HG03521 (cell line): Measurements from ENCODE around the gene SIAH3.
"Not testable (repeated sequence)": the region's sequence is repeated elsewhere in the genome, so short reads cannot be mapped to it uniquely, and the experiment has no call there.

Experiments used
- ATAC-seq: cut with Tn5 transposase; IDR thresholded peaks from one replicate; pipeline ENCODE4 v1.9.1; 2021; ENCODE audit warnings: mild to moderate bottlenecking, moderate library complexity; ENCODE audit not compliant: unreplicated experiment

Gene SIAH3, protein sequence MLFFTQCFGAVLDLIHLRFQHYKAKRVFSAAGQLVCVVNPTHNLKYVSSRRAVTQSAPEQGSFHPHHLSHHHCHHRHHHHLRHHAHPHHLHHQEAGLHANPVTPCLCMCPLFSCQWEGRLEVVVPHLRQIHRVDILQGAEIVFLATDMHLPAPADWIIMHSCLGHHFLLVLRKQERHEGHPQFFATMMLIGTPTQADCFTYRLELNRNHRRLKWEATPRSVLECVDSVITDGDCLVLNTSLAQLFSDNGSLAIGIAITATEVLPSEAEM

DNA sequence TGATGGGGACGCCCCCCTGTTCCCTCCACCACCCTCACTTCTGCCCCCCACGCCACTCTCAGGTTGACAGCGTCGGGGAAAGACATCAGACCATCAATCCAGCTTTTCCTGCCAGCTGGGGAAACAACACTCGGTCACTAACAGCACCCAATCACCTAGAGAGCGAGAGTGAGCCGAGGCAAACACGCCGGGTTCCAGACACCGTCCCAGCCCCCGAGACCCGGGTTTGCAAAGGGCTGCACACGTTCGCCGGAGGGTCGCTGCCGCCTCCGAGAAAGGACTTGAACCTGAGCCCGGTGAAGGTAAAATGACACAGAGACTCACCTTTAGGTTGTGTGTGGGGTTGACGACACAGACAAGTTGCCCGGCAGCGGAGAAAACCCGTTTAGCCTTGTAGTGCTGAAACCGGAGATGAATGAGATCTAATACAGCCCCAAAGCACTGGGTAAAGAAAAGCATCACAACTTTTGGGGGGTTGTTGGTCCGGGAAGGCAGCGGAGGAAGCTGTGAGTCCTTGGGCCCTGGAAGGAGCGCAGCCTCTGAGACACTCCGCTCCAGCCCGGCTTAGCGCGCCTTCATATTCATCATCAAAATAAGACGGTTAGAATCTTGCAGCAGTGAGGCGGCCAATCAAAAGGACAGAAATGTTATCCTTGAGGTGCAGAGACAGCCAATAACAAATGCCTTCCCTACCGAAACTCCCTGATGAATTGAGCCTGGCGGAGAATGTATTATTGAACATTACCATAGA is at the start of gene SIAH3:
Gene SIAH3, minus strand, starts transcription at position 583 of the 751 bp plus-strand sequence. Its CDS starts 124 bp downstream, at position 459.
- ATAC-seq = no peak

DNA sequence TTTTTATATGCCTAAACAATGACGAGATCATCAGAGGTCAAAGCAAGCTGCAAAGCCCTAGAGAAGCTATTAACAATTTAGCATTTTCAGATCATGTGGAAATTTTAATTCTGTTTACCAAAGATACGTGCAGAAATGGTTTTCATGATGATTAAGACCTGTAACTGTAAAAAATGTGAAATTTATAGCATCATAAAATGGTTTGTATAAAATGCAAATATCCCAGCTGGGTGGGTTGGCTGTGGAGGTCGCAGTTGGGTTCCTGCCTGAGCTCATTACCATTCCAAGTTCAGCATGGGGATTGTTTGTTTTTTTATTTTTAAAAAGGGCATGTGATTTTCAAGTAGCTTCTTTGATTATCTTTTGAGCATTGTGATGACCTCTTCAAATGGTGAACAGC is 47.9 kb upstream of the SIAH3 start:
- no peak for ATAC-seq

DNA sequence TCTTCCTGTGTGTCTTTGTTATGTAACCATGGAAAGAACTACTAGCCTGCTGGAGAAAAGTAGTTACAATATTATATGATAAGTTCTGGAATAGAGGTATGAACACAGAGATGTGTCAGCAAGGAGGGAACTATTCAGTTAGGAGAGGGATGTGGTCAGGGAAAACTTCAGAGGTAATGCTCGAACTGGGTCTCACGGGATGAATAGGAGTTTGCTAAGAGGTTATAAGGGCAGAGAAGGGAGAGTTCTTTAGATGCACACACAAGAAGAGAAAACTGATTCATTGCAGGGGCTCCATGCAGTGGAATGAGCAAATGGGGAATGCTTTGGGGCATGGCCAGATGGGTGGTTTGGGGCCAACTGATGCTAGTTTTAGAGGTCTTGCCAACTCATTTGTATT is 46.0 kb upstream of the SIAH3 start:
- no peak for ATAC-seq

DNA sequence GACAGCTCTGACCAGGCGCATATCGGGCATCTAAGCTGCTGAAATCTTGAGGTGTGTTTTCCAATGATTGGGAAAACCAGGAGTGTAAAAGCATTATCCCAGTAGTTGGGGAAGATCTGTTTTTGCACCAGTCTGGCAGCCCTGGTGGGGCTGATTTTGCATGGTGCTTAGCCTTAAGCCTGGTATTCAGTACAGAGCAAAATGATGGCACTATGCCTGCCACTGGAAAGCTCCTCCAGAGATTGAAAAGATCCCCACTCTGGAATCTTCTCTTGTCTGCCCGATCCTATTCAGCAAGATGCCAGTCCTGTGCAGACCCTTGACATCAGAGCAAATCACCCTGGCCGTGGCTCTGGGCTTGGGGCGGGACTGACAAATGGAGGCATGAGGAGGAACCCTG is 44.7 kb upstream of the SIAH3 start:
- ATAC-seq = no peak

DNA sequence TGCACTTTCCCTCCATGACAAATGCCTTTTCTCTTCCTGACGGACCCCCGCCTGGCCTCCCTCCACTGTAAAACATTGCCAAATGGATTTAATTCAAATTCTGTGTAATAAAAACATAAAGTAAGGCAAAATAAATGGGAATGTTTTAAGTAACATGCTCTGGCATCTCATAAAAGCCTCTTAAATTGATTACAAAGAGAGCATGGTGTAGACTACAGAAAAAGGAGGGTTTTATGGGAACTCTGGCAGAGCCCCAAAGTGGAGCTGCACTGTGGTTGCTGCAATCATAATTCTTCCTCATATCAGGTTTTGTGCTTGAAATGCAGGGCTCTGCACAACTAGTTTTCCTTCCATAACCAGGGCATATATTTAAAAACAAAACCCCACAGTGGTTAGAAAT is 44.3 kb upstream of the SIAH3 start:
- ATAC-seq = no peak

DNA sequence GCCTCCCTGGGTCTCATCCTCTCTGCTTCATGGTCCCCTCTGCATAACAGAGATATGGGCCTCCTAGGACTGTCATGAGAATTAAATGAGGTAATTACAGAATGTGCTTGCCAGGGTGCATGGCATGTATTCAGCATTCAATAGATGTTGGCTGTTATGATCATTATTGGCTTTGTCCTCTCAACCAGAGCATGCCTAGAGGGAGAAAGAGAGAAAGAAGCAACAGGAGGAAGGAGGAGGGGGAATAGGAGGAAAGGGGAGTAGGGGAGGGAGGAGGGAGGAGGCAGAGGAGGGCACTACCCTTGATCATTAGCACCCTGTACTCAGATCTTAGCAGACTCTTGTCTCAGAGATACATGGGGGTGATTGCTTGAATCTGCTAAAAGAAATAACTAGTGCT is 41.0 kb upstream of the SIAH3 start:
- ATAC-seq = no peak

DNA sequence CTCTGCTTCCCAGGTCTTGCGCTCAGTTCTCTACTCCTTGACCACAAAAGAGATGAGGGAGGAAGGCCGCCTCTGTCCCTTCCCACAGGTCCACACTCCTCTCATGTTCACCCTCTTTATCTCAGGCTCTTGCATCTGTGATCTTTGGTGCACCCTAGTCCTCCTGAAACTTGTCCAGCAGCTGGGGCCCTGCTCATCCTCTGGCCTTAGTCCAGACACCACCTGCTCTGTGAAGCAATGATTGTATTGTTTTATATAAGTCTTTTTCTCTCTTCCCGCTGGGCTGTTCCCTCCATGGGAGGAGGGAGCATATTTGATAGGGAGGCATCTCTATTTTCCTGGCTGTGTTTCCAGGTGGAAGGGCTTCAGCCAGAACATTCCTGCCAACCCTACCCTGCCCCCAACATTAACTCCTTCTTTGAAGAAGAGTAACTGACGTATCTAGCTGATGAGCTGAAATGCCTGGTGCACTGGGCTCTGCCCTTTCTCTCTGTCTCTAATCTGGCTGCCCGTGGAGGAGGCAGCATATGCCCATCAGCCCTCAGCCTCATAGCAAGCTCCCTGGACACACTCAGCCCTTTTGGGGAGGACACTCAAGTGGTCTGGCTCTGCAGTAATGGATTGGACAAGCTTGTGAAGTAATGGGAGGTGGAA is 38.2 kb upstream of the SIAH3 start:
- ATAC-seq = no peak

DNA sequence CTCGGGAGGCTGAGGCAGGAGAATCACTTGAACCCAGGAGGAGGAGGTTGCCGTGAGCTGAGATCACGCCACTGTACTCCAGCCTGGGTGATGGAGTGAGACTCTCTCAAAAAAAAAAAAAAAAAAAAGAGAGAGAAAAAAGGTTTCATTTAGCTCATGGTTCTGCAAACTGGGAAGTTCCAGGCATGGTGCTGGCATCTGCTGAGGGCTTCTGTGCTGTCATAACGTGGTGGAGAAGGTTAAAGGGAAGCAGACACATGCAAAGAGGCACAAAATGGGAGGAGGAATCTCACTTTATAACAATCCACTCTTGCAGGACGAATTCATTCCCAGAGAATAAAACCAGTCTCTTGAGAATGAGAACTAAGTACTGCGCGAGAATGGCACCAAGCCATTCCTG is 34.9 kb upstream of the SIAH3 start:
- no peak for ATAC-seq

DNA sequence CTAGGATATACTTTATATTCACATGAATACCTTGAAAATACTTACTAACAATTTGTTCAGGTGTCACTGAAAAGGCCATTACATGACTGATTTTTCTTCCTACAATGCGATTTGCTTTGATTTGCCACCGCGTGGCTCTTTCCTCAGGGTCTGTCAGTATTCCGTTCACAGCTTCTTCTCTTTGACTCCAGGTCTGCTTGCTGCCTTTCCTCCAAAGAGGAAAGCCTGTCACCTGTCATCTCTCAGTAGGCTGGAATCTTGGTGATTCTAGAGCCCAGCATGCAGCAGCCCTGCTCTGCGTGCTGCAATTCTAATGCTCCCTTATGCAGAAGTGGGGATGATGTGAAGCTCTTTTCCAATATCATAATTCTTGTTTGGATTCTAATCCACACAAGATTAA is 33.6 kb upstream of the SIAH3 start:
- no peak for ATAC-seq

DNA sequence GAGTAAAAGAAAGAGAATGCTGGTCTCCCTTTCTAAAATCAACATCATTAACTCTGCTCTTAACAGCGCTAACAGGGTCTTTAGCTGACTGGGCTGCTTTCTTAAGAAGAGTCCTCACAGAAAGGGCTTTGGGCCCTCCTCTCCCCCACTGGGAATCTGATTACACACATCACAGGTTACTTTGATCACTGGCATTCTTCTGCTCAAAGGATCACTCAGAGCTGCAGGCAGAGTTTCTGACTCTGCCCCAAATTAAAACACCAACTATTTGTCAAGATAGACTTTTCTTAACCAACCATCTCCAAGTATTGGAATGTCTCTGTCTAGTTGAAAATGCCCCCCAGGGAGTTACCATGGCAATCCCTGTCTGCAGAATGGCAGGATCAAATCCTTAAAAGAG is 31.1 kb upstream of the SIAH3 start:
- no peak for ATAC-seq

DNA sequence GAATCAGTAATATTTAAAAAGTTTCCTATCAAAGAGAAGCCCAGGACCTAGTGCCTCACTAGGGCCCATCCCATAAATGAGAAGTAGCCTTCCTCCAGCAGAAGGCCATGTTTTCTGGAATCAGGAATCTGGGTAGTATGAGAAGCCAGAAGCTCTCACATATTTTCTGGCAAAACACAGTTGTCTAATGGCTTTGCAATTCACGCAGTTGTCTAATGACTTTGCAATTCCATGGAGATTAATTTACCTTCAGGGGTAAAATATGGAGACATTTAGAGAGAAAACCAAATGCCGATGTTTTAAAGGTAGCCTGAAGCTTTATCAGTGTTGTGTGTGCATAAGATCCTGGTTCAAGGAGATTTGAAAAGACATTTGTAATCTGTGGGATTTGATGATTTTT is 29.8 kb upstream of the SIAH3 start:
- ATAC-seq = no peak

DNA sequence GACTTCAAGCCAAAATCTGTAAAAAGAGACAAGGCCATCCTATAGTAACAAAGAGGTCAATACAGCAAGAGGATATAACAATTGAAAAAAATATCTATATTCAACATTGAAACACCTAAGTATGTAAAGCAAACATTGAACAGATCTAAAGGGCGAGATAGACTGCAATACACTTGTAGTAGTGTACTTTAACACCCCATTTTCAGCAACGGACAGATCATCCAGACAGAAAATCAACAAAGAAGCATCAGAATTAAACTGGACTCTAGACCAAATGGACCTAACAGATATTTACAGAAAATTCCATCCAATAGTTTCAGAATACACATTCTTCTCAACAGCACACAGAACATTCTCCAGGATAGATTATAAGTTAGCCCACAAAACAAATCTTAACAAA is 28.7 kb upstream of the SIAH3 start:
- ATAC-seq = no peak

DNA sequence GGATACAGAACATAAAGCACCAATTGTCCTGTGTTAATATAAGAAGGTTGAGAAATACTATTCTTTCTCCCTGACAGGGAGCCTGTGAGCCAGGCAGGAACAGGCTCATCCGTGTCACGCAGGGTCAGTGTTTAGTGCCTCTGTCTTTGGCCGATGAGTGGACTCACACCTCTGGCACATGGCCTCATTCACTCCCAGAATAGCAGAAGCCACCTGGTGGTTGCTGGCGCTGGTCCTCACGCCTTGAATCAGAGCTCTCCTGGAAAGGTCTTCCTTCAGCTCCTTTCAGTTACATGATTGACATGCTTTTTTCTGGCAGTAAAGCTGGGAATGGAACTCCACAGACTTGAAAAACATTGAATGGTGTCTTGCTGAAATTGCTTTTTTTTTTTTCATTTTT is 28.1 kb upstream of the SIAH3 start:
- no peak for ATAC-seq

DNA sequence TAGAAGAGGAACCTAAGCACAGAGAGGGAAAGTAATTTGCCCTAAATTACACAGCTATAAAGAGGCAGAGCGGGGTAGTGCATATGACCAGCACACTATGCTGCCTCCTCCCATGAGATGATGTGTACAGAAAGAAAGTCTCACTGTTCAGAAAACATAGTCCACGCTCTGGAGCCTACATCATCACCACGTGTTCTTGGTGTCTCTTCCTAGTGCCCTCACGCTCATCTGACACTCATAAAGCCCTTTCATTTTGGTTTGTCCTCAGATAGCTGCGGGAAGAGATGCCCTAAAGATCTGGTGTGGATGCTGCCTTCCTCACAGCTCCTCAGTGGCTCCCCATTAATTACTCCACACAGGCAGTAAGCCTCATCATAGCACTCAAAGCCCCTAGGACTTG is 27.4 kb upstream of the SIAH3 start:
- no peak for ATAC-seq

DNA sequence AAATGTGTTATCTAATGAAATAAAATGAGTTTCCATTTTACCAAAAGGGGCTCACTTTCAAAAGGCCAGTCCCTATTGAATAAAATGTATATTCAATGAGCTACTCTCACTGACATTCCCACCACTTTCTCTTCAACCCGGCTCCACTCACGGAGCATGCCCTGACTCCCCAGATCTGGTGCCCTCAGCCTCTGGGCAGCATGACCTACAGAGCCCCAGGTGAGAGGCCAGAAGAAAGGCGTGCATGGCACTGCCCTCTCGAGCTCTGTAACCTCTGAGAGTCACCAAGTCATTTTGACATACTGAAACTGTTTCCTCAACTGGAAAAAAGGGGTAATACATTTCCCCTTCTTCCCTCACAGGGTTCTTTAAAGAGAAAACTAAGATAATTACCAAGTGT is 25.2 kb upstream of the SIAH3 start:
- ATAC-seq = no peak

DNA sequence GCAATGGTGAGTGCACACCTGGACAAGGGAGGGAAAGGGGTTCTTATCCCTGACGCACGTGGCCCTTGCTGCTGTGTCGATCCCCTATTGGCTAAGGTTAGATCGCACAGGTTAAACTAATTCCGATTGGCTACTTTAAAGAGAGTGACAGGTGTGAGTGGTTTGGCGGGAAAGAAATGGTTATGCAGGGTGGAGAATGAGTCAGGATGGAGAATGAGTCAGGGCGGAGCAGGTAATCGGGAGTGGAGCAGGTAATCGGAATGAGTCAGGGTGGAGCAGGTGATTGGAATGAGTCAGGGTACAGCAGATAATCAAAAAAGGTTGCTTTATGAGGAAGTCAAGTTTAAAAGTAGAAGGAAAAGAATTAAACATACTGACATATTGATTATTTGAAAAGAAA is 24.4 kb upstream of the SIAH3 start:
- ATAC-seq = no peak

DNA sequence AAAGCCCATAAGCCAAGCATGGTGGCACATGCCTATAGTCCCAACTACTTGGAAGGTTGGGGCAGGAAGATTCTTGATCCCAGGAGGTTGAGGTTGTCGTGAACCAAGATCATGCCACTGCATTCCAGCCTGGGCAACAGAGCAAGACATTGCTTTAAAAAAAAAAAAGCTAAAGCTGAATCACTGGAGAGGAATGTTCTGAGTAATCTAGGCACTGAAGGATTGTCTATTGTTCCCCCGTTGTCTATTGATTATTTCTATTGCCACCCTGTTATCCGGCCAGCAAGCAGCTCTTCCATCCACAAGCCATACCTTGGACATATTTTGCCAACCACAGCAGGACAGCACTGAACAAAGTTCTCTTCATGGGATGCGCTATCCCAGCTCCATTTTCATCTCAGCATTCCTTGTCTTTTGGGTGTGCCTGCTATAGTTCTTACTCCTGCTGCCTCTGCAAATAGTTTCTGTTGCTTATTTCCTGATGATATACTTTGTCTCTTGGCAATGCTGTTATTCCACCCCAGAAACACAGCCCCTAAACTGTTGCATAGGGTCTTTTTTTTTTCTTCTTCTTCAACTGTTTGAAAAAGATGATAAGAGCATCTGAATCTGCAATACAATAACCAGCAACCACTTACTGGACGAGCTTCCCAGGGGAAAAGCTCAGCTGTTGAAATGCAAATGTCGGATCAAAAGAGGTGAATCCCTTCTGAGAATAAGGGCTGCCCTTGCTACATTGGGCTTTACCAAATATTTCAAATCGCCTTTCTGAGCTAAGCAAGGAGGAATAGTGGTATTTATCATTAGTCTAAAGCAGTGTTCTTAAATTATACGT is 22.2 kb upstream of the SIAH3 start:
- no peak for ATAC-seq

DNA sequence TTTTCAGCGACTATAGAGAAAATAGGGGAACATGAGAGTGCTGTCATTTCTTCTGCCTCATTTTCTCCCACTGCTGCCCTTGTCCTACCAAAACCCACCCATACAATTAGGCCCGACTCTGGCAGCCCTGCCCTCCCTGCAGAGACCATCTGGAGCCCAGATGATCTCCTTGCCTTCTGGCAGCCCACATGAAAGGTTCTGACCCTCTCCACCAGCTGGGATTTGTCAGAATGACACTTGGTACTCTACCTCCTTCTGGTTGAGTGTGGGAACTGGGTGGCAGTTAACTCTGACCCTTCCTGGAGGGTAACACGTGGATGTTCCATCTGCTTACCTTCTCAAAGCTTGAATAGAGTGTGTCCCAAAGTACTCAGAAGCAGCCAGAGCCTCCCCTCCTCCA is 21.0 kb upstream of the SIAH3 start:
- no peak for ATAC-seq

DNA sequence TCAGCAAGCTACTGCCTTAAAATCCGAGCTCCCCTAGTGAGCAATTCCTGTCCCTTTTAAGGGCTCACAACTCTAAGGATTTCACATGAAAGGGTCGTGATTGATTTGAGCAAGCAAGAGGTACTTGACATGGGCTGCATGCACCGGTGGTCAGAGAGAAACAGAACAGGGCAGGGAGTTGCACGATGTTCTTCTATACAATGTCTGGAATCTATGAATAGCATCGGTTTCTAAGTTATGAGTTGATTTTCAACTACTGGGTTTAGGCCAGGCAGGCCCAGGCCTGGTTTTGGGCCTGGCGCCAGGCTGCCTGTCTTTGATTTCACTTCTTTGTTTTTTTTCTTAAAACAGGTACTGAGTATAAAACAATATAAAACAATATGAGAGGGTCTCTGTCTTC is 19.6 kb upstream of the SIAH3 start:
- ATAC-seq = not testable (repeated sequence)

DNA sequence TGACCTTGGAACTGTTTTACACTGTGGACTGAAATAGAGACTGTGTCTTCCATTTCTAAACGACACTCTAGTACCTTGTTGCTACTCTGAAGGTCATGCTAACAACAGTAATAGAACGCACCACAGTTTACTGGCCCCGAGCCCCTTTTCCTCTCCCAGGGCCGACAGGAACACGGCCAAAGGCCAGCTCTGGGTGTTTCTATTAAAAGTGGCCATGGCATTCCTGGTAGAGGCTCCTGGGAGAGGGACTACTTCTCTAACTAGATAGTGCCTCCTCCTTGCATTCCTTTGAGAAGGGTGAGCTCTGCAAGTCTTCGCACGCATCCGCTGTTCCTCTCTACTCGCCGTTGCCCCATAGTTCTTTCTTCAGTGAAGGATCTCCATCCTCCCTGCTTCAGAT is 18.7 kb upstream of the SIAH3 start:
- ATAC-seq = no peak

DNA sequence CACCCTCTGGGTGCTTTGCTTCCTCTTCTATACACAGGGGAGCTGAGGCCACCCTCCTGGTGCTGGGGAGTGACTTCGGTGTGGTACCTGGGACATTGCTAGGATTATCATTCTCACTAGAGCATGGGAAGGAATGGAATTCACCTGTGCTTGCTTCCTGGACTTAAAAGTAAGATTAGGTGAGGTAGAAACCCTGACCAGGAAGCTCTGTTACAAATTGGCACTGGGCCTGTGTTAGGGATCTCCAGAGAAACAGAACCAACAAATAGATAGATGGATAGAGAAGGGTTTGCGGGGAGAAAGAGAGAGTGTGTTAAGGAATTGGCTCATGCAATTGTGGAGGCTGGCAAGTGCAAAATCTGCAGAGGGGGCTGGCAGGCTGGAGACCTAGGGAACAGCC is 13.9 kb upstream of the SIAH3 start:
- ATAC-seq = no peak
